Measurements from ENCODE around the gene SMAD2. TPM values are rescaled to one million over a fixed set of nuclear protein-coding genes. Genes with fewer than 3 reads are reported as not detected.

SMAD2 gene
- total RNA-seq, 2 experiments from 2014 or later = 40.4 to 81.1 TPM

GRCh38 chr18:47906408-47906807, 24.1 kb downstream of the SMAD2 start:
- Histone ChIP-seq H2AFZ (ENCODE audit: low read length) (no peak overlapping the region), H3K4me3 (ENCODE audit: low read depth, low read length, poor library complexity, severe bottlenecking) (no peak overlapping the region), H3K36me3 (ENCODE audit: insufficient read depth, low read length) (peaks cover 44% of the 10 kb centered on the region), H3K79me2 (ENCODE audit: insufficient read depth, low read depth, low read length) (peaks cover 87% of the 10 kb centered on the region), H3K9me2 (ENCODE audit: insufficient read depth, low read length) (no peaks in the 10 kb centered on the region), H3K9me3 (ENCODE audit: low read length) (peaks cover 5% of the 10 kb centered on the region; the same call in 1 of the 2 replicates), H3K4me1 (ENCODE audit: insufficient read depth, low read length, poor library complexity, severe bottlenecking) (peaks cover 14% of the 10 kb centered on the region), H4K20me1 (ENCODE audit: insufficient read depth, low read length) (no peaks in the 10 kb centered on the region; the same call in 1 of the 2 replicates), H3K4me2 (ENCODE audit: low read length) (no peak overlapping the region), H3K27ac (ENCODE audit: low read depth, low read length, poor library complexity, severe bottlenecking) (no peak overlapping the region)
- BruUV-seq (replicated peaks) = no TSS peak
- ChIA-PET POLR2A (no interaction called here), CTCF (ENCODE audit: unreplicated experiment) (no interaction called here)
- TF ChIP-seq EZH2phosphoT487 (IDR thresholded peaks at IDR 0.05; ENCODE audit: borderline replicate concordance, low read depth, low read length) = no peak
- TF ChIP-seq CTCF (conservative IDR thresholded peaks at IDR 0.05; ENCODE audit: low read length) = no peak
- no peak for DNase-seq (ENCODE audit: low spot score)
- intact Hi-C loops (cut with micrococcal nuclease; ENCODE audit: unreplicated experiment) = no loop called here

GRCh38 chr18:47903809-47904208, 26.6 kb downstream of the SMAD2 start:
- H3K27ac ChIP-seq (ENCODE audit: low read depth, low read length, poor library complexity, severe bottlenecking) = no peak overlapping the region
- BruUV-seq (replicated peaks) = no TSS peak
- H3K9me2 ChIP-seq (ENCODE audit: insufficient read depth, low read length) = no peaks in the 10 kb centered on the region
- no peak for TF ChIP-seq EZH2phosphoT487 (IDR thresholded peaks at IDR 0.05; ENCODE audit: borderline replicate concordance, low read depth, low read length)
- no peak for TF ChIP-seq CTCF (conservative IDR thresholded peaks at IDR 0.05; ENCODE audit: low read length)
- POLR2A ChIA-PET = interaction anchor here (1.2 kb wide), 1 partner anchor 10 kb away, joined by 3 read pairs; no protein-coding TSS in a partner anchor
- peaks cover 97% of the 10 kb centered on the region for H3K79me2 ChIP-seq (ENCODE audit: insufficient read depth, low read depth, low read length)
- H2AFZ ChIP-seq (ENCODE audit: low read length) = no peak overlapping the region
- CTCF ChIA-PET (ENCODE audit: unreplicated experiment) = no interaction called here
- no peak for DNase-seq (ENCODE audit: low spot score)
- H3K36me3 ChIP-seq (ENCODE audit: insufficient read depth, low read length) = peaks cover 35% of the 10 kb centered on the region
- no peak overlapping the region for H3K4me3 ChIP-seq (ENCODE audit: low read depth, low read length, poor library complexity, severe bottlenecking)
- peaks cover 5% of the 10 kb centered on the region; the same call in 1 of the 2 replicates for H3K9me3 ChIP-seq (ENCODE audit: low read length)
- no peaks in the 10 kb centered on the region; the same call in 1 of the 2 replicates for H4K20me1 ChIP-seq (ENCODE audit: insufficient read depth, low read length)
- intact Hi-C loops (cut with micrococcal nuclease; ENCODE audit: unreplicated experiment) = no loop called here
- H3K4me1 ChIP-seq (ENCODE audit: insufficient read depth, low read length, poor library complexity, severe bottlenecking) = peaks cover 18% of the 10 kb centered on the region
- H3K4me2 ChIP-seq (ENCODE audit: low read length) = no peak overlapping the region

- peak; percentile 53 for DNase-seq (ENCODE audit: low spot score)
- TF ChIP-seq CTCF (conservative IDR thresholded peaks at IDR 0.05; ENCODE audit: low read length) (no peak), EZH2phosphoT487 (IDR thresholded peaks at IDR 0.05; ENCODE audit: borderline replicate concordance, low read depth, low read length) (no peak)
- no peaks in the 10 kb centered on the region; the same call in 1 of the 2 replicates for H4K20me1 ChIP-seq (ENCODE audit: insufficient read depth, low read length)
- no peak overlapping the region for H2AFZ ChIP-seq (ENCODE audit: low read length)
- peak overlapping the region; percentile 66 for H3K27ac ChIP-seq (ENCODE audit: low read depth, low read length, poor library complexity, severe bottlenecking)
- POLR2A ChIA-PET = no interaction called here
- no peaks in the 10 kb centered on the region for H3K9me2 ChIP-seq (ENCODE audit: insufficient read depth, low read length)
- peak overlapping the region; percentile 66 for H3K4me2 ChIP-seq (ENCODE audit: low read length)
- peaks cover 16% of the 10 kb centered on the region for H3K36me3 ChIP-seq (ENCODE audit: insufficient read depth, low read length)
- no TSS peak for BruUV-seq (replicated peaks)
- H3K79me2 ChIP-seq (ENCODE audit: insufficient read depth, low read depth, low read length) = peaks cover 100% of the 10 kb centered on the region
- intact Hi-C loops (cut with micrococcal nuclease; ENCODE audit: unreplicated experiment) = no loop called here
- peaks cover 5% of the 10 kb centered on the region; the same call in 1 of the 2 replicates for H3K9me3 ChIP-seq (ENCODE audit: low read length)
- peak overlapping the region; percentile 15 for H3K4me3 ChIP-seq (ENCODE audit: low read depth, low read length, poor library complexity, severe bottlenecking)
- H3K4me1 ChIP-seq (ENCODE audit: insufficient read depth, low read length, poor library complexity, severe bottlenecking) = peaks cover 18% of the 10 kb centered on the region
- CTCF ChIA-PET (ENCODE audit: unreplicated experiment) = no interaction called here
These were observed 28.7 kb downstream of the SMAD2 start for GRCh38 chr18:47901624-47902362.
